Measurements from ENCODE around the gene ZNF205. TPM values are rescaled to one million over a fixed set of nuclear protein-coding genes. Genes with fewer than 3 reads are reported as not detected.
"Not testable (repeated sequence)": the region's sequence is repeated elsewhere in the genome, so short reads cannot be mapped to it uniquely, and the experiment has no call there.

The ZNF205 gene
- total RNA-seq, 1 donor: 17.7 TPM

DNA sequence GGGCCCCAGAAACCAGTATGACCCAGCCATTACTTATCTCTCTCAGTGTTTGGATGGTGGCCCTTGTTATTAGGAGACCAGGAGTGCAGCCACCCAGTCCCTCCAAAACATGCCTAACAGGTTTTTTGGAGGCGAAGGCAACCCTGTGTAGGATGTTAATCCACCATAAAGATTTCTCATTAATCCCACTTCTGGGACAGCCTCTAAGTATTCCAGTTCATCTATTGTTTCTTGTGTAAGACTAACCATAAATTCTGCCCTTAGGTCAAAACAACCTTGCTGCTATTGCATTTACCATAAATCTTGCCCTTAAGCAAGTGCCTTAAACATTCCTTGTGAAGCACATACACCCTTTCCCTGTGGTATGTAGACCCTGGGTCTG is 54.1 kb downstream of the ZNF205 start:
- TF ChIP-seq, protein P1, sequence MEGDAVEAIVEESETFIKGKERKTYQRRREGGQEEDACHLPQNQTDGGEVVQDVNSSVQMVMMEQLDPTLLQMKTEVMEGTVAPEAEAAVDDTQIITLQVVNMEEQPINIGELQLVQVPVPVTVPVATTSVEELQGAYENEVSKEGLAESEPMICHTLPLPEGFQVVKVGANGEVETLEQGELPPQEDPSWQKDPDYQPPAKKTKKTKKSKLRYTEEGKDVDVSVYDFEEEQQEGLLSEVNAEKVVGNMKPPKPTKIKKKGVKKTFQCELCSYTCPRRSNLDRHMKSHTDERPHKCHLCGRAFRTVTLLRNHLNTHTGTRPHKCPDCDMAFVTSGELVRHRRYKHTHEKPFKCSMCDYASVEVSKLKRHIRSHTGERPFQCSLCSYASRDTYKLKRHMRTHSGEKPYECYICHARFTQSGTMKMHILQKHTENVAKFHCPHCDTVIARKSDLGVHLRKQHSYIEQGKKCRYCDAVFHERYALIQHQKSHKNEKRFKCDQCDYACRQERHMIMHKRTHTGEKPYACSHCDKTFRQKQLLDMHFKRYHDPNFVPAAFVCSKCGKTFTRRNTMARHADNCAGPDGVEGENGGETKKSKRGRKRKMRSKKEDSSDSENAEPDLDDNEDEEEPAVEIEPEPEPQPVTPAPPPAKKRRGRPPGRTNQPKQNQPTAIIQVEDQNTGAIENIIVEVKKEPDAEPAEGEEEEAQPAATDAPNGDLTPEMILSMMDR (IDR thresholded peaks at IDR 0.05; ENCODE audit: extremely low read depth, low read depth, low read length): no peak
- Histone ChIP-seq H2AFZ (ENCODE audit: low read length) (no peak overlapping the region), H3K4me2 (ENCODE audit: insufficient read depth, low read length) (no peak overlapping the region), H3K36me3 (ENCODE audit: insufficient read depth, low read length) (no peaks in the 10 kb centered on the region), H3K4me1 (ENCODE audit: insufficient read depth, low read length) (no peaks in the 10 kb centered on the region), H4K20me1 (ENCODE audit: insufficient read depth, low read length) (no peaks in the 10 kb centered on the region), H3K9me3 (ENCODE audit: low read depth, low read length) (no peaks in the 10 kb centered on the region), H3K27me3 (ENCODE audit: insufficient read depth, low read length) (peaks cover 41% of the 10 kb centered on the region), H3K79me2 (ENCODE audit: insufficient read depth, low read length) (no peaks in the 10 kb centered on the region), H3K4me3 (ENCODE audit: insufficient read depth, low read length) (no peak overlapping the region), H3K27ac (ENCODE audit: low read depth, low read length) (no peak overlapping the region)
- no peak for DNase-seq (ENCODE audit: insufficient read length, low spot score, missing footprints)

DNA sequence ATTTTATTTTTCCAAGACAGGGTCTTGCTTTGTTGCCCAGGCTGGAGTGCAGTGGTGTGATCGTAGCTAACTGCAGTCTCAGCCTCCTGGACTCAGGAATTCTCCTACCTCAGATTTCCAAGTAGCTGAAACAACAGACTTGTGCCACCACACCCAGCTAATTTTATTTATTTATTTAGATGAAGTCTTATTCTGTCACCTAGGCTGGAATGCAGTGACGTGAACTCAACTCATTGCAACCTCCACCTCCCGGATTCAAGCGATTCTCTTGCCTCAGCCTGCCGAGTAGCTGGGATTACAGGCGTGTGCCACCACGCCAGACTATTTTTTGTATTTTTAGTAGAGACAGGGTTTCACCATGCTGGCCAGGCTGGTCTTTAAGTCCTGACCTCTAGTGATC is 56.3 kb downstream of the ZNF205 start:
- not testable (repeated sequence) for H3K4me1 ChIP-seq (ENCODE audit: insufficient read depth, low read length); H3K4me3 ChIP-seq (ENCODE audit: insufficient read depth, low read length); H3K4me2 ChIP-seq (ENCODE audit: insufficient read depth, low read length); H3K36me3 ChIP-seq (ENCODE audit: insufficient read depth, low read length); H3K27ac ChIP-seq (ENCODE audit: low read depth, low read length); H2AFZ ChIP-seq (ENCODE audit: low read length); H3K79me2 ChIP-seq (ENCODE audit: insufficient read depth, low read length); H3K9me3 ChIP-seq (ENCODE audit: low read depth, low read length); H4K20me1 ChIP-seq (ENCODE audit: insufficient read depth, low read length); DNase-seq (ENCODE audit: insufficient read length, low spot score, missing footprints)
- H3K27me3 ChIP-seq (ENCODE audit: insufficient read depth, low read length): peaks cover 52% of the 10 kb centered on the region

Small RNA genes lying within 50 kb of the gene (small RNA-seq; reads per million reads assigned to genes)
- gene RNU1-22P: not detected

Other genes starting within 250 kb of the ZNF205 start
- 38.7 and 43.6 TPM in 2 replicates for gene FLYWCH2, start 229.4 kb upstream of the ZNF205 start, total RNA-seq
- 48.3 and 56.5 TPM in 2 replicates for gene FLYWCH1, start 200.7 kb upstream of the ZNF205 start, total RNA-seq
- not detected in 2 replicates for gene KREMEN2, start 148.3 kb upstream of the ZNF205 start, total RNA-seq
- 1.5 and 1.8 TPM in 2 replicates for gene PAQR4, start 143.2 kb upstream of the ZNF205 start, total RNA-seq
- gene PKMYT1, start 132.1 kb upstream of the ZNF205 start, total RNA-seq: 1.4 and 2.1 TPM in 2 replicates
- not detected in 2 replicates for gene CLDN9, start 99.7 kb upstream of the ZNF205 start, total RNA-seq
- under 0.01 TPM in 1 of 2 replicates, not detected in the other for gene CLDN6, start 94.4 kb upstream of the ZNF205 start, total RNA-seq
- gene TNFRSF12A, start 92.2 kb upstream of the ZNF205 start, total RNA-seq: 143 and 159 TPM in 2 replicates
- gene HCFC1R1, start 88.6 kb upstream of the ZNF205 start, total RNA-seq: 20.3 and 21.2 TPM in 2 replicates
- 21.8 and 23.5 TPM in 2 replicates for gene THOC6, start 88.6 kb upstream of the ZNF205 start, total RNA-seq
- gene BICDL2, start 75.6 kb upstream of the ZNF205 start, total RNA-seq: 0.29 TPM in 1 of 2 replicates, not detected in the other
- under 0.01 TPM in 1 of 2 replicates, not detected in the other for gene MMP25, start 66.0 kb upstream of the ZNF205 start, total RNA-seq
- gene IL32, start 46.9 kb upstream of the ZNF205 start, total RNA-seq: 0.72 TPM in 1 of 2 replicates, not detected in the other
- gene ZSCAN10, start 13.3 kb upstream of the ZNF205 start, total RNA-seq: not detected in 2 replicates
- 8.0 and 9.4 TPM in 2 replicates for gene ZNF213, start 22.4 kb downstream of the ZNF205 start, total RNA-seq
- 0.36 TPM in 1 of 2 replicates, not detected in the other for gene OR1F1, start 75.6 kb downstream of the ZNF205 start, total RNA-seq
- 11.5 and 11.6 TPM in 2 replicates for gene ZNF200, start 122.6 kb downstream of the ZNF205 start, total RNA-seq
- gene MEFV, start 144.0 kb downstream of the ZNF205 start, total RNA-seq: under 0.01 TPM in 1 of 2 replicates, not detected in the other
- 55.7 and 65.1 TPM in 2 replicates for gene ZNF263, start 170.9 kb downstream of the ZNF205 start, total RNA-seq
- 3.8 and 6.5 TPM in 2 replicates for gene TIGD7, start 192.8 kb downstream of the ZNF205 start, total RNA-seq
- 21.8 and 26.1 TPM in 2 replicates for gene ZNF75A, start 192.9 kb downstream of the ZNF205 start, total RNA-seq
- gene OR2C1, start 243.3 kb downstream of the ZNF205 start, total RNA-seq: 0.29 TPM in 1 of 2 replicates, not detected in the other